Ishikawa (cell line): ENCODE measurements around the gene ICAM1.

Source experiments
- CEBPB ChIP-seq: IDR thresholded peaks from 2 replicates; pipeline ENCODE4 v1.6.1; 2012
- CREB1 ChIP-seq: IDR thresholded peaks from 2 replicates; pipeline ENCODE4 v1.6.1; 2012; ENCODE audit warnings: low read depth
- EGR1 ChIP-seq: IDR thresholded peaks from 2 replicates; pipeline ENCODE4 v1.6.1; 2012
- EP300 ChIP-seq: IDR thresholded peaks from 2 replicates; pipeline ENCODE4 v1.6.1; 2012; ENCODE audit warnings: borderline replicate concordance
- FOXM1 ChIP-seq: IDR thresholded peaks from 2 replicates; pipeline ENCODE4 v1.6.1; 2012; ENCODE audit warnings: low read depth, borderline replicate concordance
- NFIC ChIP-seq: IDR thresholded peaks from 2 replicates; pipeline ENCODE4 v1.6.1; 2012
- RAD21 ChIP-seq: IDR thresholded peaks from 2 replicates; pipeline ENCODE4 v1.6.1; 2012; ENCODE audit warnings: low read depth
- TAF1 ChIP-seq: IDR thresholded peaks from 2 replicates; pipeline ENCODE4 v1.6.1; 2012; ENCODE audit warnings: low read depth, mild to moderate bottlenecking
- TCF12 ChIP-seq: IDR thresholded peaks from 2 replicates; pipeline ENCODE4 v1.6.1; 2012; ENCODE audit warnings: low read depth
- TEAD4 ChIP-seq: IDR thresholded peaks from 2 replicates; pipeline ENCODE4 v1.6.1; 2012
- YY1 ChIP-seq: IDR thresholded peaks from 2 replicates; pipeline ENCODE4 v1.6.1; 2012; ENCODE audit warnings: low read depth
- ZBTB7A ChIP-seq: IDR thresholded peaks from 2 replicates; pipeline ENCODE4 v1.6.1; 2012; ENCODE audit warnings: low read depth
- TF ChIP-seq, protein P1 (sequence below): IDR thresholded peaks from 2 replicates; pipeline ENCODE4 v1.6.1; 2012; ENCODE audit warnings: low read depth, mild to moderate bottlenecking
- TF ChIP-seq, protein P2 (sequence below): IDR thresholded peaks from 2 replicates; pipeline ENCODE4 v1.6.1; 2012
- TF ChIP-seq, protein P3 (sequence below): IDR thresholded peaks from 2 replicates; pipeline ENCODE4 v1.6.1; 2012

ICAM1 gene

DNA sequence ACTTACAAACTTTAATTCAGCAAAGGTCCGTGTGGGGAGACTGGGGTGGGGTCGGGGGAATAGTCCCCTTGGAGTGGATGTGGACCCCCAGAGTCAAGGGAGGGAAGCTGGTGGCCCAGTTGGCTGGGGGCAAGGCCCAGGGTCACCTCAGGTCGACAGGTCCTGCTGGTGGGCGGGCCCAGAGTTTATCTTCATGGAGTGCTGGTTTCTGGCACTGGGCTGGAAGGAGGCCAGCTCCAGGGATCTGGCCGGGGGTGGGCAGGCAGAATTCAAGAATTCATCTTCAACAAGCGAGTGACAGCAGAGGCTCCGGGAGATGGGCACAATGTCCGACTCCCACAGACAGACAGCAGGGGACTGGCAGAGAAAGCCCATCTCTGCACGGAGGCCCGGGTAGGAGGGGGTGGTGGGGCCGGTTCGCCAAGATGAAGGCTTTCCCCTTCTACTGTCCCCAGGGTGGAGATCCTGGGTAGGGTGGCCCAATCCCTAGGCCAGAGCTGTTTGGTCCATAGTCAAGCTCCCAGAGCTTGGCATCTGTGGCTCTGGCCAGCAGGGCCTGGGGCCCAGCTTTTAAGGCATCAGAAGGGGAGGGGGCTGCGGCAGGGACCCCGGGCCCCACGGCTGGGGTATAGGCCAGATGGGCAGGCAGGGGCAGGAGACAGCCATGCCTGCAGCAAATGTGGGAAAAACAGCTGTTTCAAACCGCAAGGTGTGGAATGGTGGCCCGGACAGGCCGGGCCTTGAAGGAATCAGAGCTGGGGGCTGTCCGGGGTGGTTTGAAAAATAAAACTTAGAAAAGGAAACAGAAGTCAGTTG, 45.5 kb downstream of the ICAM1 start:
- TF ChIP-seq FOXM1, result no peak
- TF ChIP-seq, protein P1, sequence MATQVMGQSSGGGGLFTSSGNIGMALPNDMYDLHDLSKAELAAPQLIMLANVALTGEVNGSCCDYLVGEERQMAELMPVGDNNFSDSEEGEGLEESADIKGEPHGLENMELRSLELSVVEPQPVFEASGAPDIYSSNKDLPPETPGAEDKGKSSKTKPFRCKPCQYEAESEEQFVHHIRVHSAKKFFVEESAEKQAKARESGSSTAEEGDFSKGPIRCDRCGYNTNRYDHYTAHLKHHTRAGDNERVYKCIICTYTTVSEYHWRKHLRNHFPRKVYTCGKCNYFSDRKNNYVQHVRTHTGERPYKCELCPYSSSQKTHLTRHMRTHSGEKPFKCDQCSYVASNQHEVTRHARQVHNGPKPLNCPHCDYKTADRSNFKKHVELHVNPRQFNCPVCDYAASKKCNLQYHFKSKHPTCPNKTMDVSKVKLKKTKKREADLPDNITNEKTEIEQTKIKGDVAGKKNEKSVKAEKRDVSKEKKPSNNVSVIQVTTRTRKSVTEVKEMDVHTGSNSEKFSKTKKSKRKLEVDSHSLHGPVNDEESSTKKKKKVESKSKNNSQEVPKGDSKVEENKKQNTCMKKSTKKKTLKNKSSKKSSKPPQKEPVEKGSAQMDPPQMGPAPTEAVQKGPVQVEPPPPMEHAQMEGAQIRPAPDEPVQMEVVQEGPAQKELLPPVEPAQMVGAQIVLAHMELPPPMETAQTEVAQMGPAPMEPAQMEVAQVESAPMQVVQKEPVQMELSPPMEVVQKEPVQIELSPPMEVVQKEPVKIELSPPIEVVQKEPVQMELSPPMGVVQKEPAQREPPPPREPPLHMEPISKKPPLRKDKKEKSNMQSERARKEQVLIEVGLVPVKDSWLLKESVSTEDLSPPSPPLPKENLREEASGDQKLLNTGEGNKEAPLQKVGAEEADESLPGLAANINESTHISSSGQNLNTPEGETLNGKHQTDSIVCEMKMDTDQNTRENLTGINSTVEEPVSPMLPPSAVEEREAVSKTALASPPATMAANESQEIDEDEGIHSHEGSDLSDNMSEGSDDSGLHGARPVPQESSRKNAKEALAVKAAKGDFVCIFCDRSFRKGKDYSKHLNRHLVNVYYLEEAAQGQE, result no peak
- peak; percentile 77; the same call in 1 of the 2 replicates for TF ChIP-seq ZBTB7A
- no peak for TF ChIP-seq TAF1
- TF ChIP-seq, protein P2, sequence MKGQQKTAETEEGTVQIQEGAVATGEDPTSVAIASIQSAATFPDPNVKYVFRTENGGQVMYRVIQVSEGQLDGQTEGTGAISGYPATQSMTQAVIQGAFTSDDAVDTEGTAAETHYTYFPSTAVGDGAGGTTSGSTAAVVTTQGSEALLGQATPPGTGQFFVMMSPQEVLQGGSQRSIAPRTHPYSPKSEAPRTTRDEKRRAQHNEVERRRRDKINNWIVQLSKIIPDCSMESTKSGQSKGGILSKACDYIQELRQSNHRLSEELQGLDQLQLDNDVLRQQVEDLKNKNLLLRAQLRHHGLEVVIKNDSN, result no peak
- TF ChIP-seq RAD21, result no peak
- TF ChIP-seq TEAD4, result no peak
- TF ChIP-seq CEBPB, result no peak
- no peak for TF ChIP-seq CREB1
- TF ChIP-seq, protein P3, sequence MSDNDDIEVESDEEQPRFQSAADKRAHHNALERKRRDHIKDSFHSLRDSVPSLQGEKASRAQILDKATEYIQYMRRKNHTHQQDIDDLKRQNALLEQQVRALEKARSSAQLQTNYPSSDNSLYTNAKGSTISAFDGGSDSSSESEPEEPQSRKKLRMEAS, result no peak
- no peak for TF ChIP-seq YY1
- no peak for TF ChIP-seq TCF12
- no peak for TF ChIP-seq EP300
- TF ChIP-seq NFIC, result 0 out of 2 replicates have a peak, but pooled peaks have one; percentile 5
- no peak for TF ChIP-seq EGR1

DNA sequence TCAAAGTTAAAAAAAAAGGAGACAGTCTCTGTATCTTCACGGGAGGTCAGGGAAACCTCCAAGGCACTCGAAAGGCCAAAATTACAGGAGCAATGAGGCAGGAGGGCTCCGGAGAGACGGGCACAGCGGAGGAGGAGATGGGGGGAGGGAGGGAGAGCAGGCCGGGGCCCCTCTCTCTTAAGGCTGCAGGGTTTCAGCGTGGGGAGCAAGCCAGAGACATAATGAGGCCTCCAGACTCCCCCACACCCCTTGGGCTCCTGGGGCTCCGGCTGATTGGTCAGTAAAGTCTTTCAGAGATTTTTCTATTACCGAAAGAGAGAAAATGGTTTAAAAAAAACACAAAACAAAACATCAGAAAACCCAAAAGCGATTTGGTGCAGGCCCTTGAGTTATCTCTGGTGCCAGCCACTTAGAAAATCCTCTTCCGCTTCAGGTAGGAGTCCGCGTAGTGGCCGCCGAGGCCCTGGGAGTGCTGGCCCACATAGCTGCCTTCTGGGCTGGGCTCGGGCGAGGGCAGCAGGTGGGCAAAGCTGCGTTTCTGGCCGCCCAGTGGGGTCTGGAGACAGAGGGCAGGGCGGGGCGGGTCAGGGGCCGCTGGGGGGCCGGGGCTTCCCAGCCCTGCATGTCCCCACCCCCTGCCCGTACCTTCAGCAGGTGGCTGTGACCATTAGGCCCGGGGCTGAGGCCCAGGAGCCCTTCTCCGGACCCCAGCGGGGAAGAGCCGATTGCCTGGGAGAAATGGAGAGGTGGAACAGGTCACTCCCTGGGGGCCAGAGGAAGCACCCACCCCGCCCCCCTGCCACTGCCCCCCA, 46.3 kb downstream of the ICAM1 start:
- TF ChIP-seq EP300 (no peak), TCF12 (no peak), FOXM1 (no peak), TEAD4 (no peak), TAF1 (no peak), CREB1 (no peak), RAD21 (no peak)
- TF ChIP-seq, protein P1, result no peak
- TF ChIP-seq, protein P3, result no peak
- TF ChIP-seq, protein P2, result no peak

DNA sequence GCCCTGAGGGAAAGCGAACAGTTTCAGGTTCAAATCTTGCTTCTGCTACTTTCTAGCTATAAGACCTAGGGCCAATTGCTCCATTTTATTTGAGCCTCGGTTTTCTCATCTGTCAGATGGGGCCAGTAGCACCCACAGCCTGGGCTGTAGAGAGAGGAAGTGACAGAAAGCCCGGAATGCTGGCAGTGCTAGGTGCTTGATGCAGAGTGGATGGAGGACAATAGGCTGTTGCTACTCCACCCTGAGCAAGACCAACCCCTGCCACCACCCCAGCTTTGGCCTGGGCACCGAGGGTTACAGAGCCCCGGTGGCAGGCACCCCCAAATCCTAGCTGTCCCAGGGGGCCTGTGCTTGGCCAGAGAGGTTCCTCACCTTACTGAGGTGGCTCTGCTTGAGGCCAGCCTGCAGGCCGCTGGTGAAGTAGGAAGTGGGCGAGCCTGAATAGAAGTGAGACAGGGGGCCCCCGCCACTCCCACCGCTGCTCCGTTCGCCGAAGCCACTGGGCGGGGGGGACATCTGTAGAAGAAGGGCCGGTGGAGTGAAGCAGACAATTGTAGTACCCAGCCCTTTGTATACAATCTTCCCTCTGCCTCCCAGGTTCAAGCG, 47.0 kb downstream of the ICAM1 start:
- TF ChIP-seq TEAD4 (no peak), CREB1 (no peak), ZBTB7A (no peak), FOXM1 (no peak), TCF12 (no peak), EP300 (no peak), NFIC (no peak), RAD21 (no peak), YY1 (no peak), EGR1 (no peak), CEBPB (no peak)
- TF ChIP-seq, protein P1, result no peak
- TF ChIP-seq, protein P2, result no peak
- TF ChIP-seq, protein P3, result no peak
